22Rv1 (cell line): ENCODE results near the gene SORCS2.

Source experiments
- CTCF ChIP-seq: fragments of 450-650 bp; IDR thresholded peaks from 2 replicates; pipeline ENCODE4 v1.5.1; 2017; ENCODE audit warnings: mild to moderate bottlenecking
- ZFX ChIP-seq: fragments of 450-650 bp; IDR thresholded peaks from 2 replicates; pipeline ENCODE4 v1.6.1; 2017; ENCODE audit warnings: antibody characterized with exemption, borderline replicate concordance

- TF ChIP-seq CTCF (no peak), ZFX (no peak)
Observed at GRCh38 chr4:7648544-7649395, 456.4 kb downstream of the SORCS2 start.
